ENCODE results near the gene ATP1A1. TPM values are rescaled to one million over a fixed set of nuclear protein-coding genes. Genes with fewer than 3 reads are reported as not detected.

The ATP1A1 gene
- total RNA-seq, 2 donors from 2014 or later, result 718 to 936 TPM

GRCh38 chr1:116392717-116393404 is 19.8 kb downstream of the ATP1A1 start:
- intact Hi-C loops (cut with DNase I), result no loop called here
- TF ChIP-seq, protein P1, sequence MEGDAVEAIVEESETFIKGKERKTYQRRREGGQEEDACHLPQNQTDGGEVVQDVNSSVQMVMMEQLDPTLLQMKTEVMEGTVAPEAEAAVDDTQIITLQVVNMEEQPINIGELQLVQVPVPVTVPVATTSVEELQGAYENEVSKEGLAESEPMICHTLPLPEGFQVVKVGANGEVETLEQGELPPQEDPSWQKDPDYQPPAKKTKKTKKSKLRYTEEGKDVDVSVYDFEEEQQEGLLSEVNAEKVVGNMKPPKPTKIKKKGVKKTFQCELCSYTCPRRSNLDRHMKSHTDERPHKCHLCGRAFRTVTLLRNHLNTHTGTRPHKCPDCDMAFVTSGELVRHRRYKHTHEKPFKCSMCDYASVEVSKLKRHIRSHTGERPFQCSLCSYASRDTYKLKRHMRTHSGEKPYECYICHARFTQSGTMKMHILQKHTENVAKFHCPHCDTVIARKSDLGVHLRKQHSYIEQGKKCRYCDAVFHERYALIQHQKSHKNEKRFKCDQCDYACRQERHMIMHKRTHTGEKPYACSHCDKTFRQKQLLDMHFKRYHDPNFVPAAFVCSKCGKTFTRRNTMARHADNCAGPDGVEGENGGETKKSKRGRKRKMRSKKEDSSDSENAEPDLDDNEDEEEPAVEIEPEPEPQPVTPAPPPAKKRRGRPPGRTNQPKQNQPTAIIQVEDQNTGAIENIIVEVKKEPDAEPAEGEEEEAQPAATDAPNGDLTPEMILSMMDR (IDR thresholded peaks at IDR 0.05), result no peak
- H3K4me3 ChIP-seq, result no peak overlapping the region
- no peaks in the 10 kb centered on the region for H3K9me3 ChIP-seq
- peaks cover 44% of the 10 kb centered on the region for H3K36me3 ChIP-seq
- H3K4me1 ChIP-seq, result peaks cover 3% of the 10 kb centered on the region
- H3K27me3 ChIP-seq, result no peaks in the 10 kb centered on the region
- H3K9ac ChIP-seq (ENCODE audit: low read depth in 2 of 2, low read length in 2 of 2), result no peak overlapping the region
- H3K27ac ChIP-seq, result no peak overlapping the region
- DNase-seq, result no peak

GRCh38 chr1:116393792-116394191 is 20.7 kb downstream of the ATP1A1 start:
- Histone ChIP-seq H3K27me3 (no peaks in the 10 kb centered on the region), H3K9me3 (no peaks in the 10 kb centered on the region), H3K4me1 (peaks cover under 1% of the 10 kb centered on the region), H3K27ac (no peak overlapping the region), H3K4me3 (no peak overlapping the region), H3K9ac (ENCODE audit: low read depth in 2 of 2, low read length in 2 of 2) (no peak overlapping the region), H3K36me3 (peaks cover 50% of the 10 kb centered on the region)
- TF ChIP-seq, protein P1 (IDR thresholded peaks at IDR 0.05), result no peak
- intact Hi-C loops (cut with DNase I), result no loop called here
- no peak for DNase-seq

- intact Hi-C loops (cut with DNase I), result no loop called here
- H3K27me3 ChIP-seq, result no peaks in the 10 kb centered on the region
- H3K36me3 ChIP-seq, result peaks cover 53% of the 10 kb centered on the region
Observed at GRCh38 chr1:116394270-116394669, 21.2 kb downstream of the ATP1A1 start.

GRCh38 chr1:116396769-116397168 is 23.7 kb downstream of the ATP1A1 start:
- intact Hi-C loops (cut with DNase I), result no loop called here
- DNase-seq, result no peak
- Histone ChIP-seq H3K9me3 (no peaks in the 10 kb centered on the region), H3K36me3 (peaks cover 52% of the 10 kb centered on the region), H3K4me1 (no peaks in the 10 kb centered on the region), H3K27me3 (no peaks in the 10 kb centered on the region), H3K4me3 (no peak overlapping the region), H3K9ac (ENCODE audit: low read depth in 2 of 2, low read length in 2 of 2) (no peak overlapping the region), H3K27ac (no peak overlapping the region)
- TF ChIP-seq, protein P1 (IDR thresholded peaks at IDR 0.05), result no peak

More at GRCh38 chr1:116394270-116394669, 21.2 kb downstream of the ATP1A1 start:
- TF ChIP-seq, protein P1 (IDR thresholded peaks at IDR 0.05), result no peak
- H3K4me1 ChIP-seq, result no peaks in the 10 kb centered on the region
- no peak for DNase-seq
- no peak overlapping the region for H3K9ac ChIP-seq (ENCODE audit: low read depth in 2 of 2, low read length in 2 of 2)
- no peak overlapping the region for H3K27ac ChIP-seq
- H3K9me3 ChIP-seq, result no peaks in the 10 kb centered on the region
- H3K4me3 ChIP-seq, result no peak overlapping the region

- Histone ChIP-seq H3K27ac (no peak overlapping the region), H3K36me3 (peaks cover 61% of the 10 kb centered on the region), H3K4me3 (no peak overlapping the region), H3K9me3 (no peaks in the 10 kb centered on the region), H3K27me3 (no peaks in the 10 kb centered on the region), H3K4me1 (no peaks in the 10 kb centered on the region), H3K9ac (ENCODE audit: low read depth in 2 of 2, low read length in 2 of 2) (no peak overlapping the region)
- TF ChIP-seq, protein P1 (IDR thresholded peaks at IDR 0.05), result no peak
- intact Hi-C loops (cut with DNase I), result no loop called here
- DNase-seq, result no peak
Observed at GRCh38 chr1:116397728-116398127, 24.7 kb downstream of the ATP1A1 start.
